ENCODE measurements around the gene CACNA1C. TPM values are rescaled to one million over a fixed set of nuclear protein-coding genes. Genes with fewer than 3 reads are reported as not detected.

CACNA1C gene
- total RNA-seq, 2 donors from 2014 or later = 0.84 to 10.2 TPM

DNA sequence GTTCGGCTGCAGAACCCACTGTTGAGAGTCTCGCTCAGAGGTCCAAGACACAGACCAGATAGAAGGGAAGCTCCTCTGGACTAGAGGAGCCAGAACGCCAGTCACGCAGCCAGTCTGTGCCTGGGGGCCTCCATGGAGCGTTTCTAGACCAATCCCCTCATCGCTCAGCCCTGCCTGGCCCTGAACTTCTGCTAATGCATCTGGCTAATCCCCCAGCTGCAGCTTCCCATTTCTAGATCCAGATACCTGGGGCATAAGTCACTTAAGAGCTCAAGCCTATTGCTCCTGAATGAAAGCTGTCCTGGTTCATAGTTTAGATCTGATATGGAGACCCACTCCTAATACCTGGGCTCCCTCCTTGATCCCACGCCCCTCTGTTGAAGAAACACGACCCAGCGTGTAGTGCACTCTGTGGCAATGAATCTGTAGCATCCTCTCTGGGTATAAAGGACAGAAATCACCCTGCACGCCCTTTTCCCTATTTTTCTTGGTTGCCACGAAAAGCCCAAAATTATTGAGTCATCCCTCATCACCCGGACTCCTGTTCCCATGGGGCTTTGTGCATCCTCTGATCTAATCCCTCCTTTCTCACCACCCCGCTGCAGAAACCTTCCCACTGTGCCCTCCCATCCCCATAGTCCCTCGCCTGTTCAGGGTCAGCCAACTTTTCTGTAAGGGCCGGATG, 400.4 kb downstream of the CACNA1C start:
- TF ChIP-seq, protein P1, sequence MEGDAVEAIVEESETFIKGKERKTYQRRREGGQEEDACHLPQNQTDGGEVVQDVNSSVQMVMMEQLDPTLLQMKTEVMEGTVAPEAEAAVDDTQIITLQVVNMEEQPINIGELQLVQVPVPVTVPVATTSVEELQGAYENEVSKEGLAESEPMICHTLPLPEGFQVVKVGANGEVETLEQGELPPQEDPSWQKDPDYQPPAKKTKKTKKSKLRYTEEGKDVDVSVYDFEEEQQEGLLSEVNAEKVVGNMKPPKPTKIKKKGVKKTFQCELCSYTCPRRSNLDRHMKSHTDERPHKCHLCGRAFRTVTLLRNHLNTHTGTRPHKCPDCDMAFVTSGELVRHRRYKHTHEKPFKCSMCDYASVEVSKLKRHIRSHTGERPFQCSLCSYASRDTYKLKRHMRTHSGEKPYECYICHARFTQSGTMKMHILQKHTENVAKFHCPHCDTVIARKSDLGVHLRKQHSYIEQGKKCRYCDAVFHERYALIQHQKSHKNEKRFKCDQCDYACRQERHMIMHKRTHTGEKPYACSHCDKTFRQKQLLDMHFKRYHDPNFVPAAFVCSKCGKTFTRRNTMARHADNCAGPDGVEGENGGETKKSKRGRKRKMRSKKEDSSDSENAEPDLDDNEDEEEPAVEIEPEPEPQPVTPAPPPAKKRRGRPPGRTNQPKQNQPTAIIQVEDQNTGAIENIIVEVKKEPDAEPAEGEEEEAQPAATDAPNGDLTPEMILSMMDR (IDR thresholded peaks at IDR 0.05) = no peak
- Histone ChIP-seq H3K9me3 (no peaks in the 10 kb centered on the region), H3K4me1 (no peaks in the 10 kb centered on the region), H3K27ac (no peak overlapping the region), H3K4me3 (no peak overlapping the region), H3K36me3 (no peaks in the 10 kb centered on the region), H3K27me3 (no peaks in the 10 kb centered on the region), H3K9ac (ENCODE audit: low read depth in 2 of 2, low read length in 2 of 2) (no peak overlapping the region)
- DNase-seq = no peak
- intact Hi-C loops (cut with DNase I) = no loop called here

DNA sequence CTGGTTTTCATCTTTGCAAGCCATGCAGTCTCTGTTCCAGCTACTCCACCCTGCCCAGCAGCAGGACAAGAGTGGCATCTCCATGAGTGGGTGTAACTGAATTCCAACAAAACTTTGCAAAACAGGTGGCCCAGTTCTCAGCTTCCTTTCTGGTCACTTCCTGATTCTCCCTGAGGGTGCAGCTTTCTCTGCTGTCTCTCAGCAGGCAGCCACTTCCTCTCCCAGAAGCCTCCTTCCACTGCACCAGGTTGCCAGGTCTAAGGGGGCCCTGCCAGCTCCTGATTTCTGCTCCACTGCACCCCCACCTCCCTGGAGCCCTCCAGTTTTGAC, 400.9 kb downstream of the CACNA1C start:
- intact Hi-C loops (cut with DNase I) = no loop called here
- no peak overlapping the region for H3K27ac ChIP-seq
- no peaks in the 10 kb centered on the region for H3K36me3 ChIP-seq
- no peaks in the 10 kb centered on the region for H3K9me3 ChIP-seq
- DNase-seq = no peak
- no peaks in the 10 kb centered on the region for H3K27me3 ChIP-seq
- no peak overlapping the region for H3K9ac ChIP-seq (ENCODE audit: low read depth in 2 of 2, low read length in 2 of 2)
- H3K4me3 ChIP-seq = no peak overlapping the region
- TF ChIP-seq, protein P1 (IDR thresholded peaks at IDR 0.05) = no peak
- H3K4me1 ChIP-seq = no peaks in the 10 kb centered on the region

DNA sequence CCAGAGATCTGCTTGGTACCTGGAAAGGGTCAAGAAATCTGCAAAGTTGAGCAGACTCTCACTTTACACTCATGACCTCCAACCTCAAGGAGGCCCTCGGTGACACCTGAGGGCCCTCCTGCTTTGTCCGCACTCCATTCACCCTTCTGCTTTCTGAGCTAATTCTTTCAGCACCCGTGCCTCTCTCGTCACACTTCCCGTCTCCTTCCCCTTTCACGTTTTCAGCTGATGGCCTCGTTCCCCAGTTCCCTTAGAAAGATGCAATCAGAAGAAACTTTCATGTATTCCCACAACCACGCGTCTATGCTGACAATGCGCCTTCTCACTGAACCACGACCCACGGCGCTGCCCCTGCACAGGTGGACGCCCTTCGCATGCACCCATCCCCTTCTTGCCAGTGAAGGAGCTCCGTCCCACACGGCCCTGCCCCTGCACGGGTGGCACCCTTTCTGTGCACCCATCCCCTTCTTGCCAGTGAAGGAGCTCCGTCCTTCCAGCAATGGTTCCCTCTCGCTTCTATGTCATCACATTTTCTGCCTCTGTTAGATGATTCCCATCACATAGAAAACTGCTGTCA, 401.9 kb downstream of the CACNA1C start:
- Histone ChIP-seq H3K4me3 (no peak overlapping the region), H3K9me3 (no peaks in the 10 kb centered on the region), H3K27me3 (no peaks in the 10 kb centered on the region), H3K9ac (ENCODE audit: low read depth in 2 of 2, low read length in 2 of 2) (no peak overlapping the region), H3K4me1 (no peaks in the 10 kb centered on the region), H3K27ac (no peak overlapping the region), H3K36me3 (no peaks in the 10 kb centered on the region)
- TF ChIP-seq, protein P1 (IDR thresholded peaks at IDR 0.05) = no peak
- DNase-seq = no peak
- intact Hi-C loops (cut with DNase I) = no loop called here

DNA sequence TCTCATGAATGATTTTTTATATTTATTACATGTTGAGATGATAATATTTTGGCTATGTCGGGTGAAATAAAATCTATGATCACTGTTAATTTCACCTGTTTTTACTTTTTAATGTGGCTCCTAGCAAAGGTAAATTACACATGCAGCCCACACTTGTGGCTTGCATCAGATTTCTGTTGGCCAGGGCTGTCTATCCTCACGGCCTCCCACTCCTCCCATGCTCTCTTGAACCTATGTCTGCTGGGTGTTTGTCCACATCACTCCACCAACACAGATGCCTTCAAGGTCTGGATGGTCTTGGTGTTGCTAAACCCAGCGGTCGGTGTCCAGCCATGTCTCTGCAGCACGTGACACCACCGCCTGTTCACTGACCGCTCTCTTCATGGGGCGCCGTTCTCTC, 402.6 kb downstream of the CACNA1C start:
- intact Hi-C loops (cut with DNase I) = no loop called here
- Histone ChIP-seq H3K9ac (ENCODE audit: low read depth in 2 of 2, low read length in 2 of 2) (no peak overlapping the region), H3K4me1 (no peaks in the 10 kb centered on the region), H3K27ac (no peak overlapping the region), H3K9me3 (no peaks in the 10 kb centered on the region), H3K4me3 (no peak overlapping the region), H3K27me3 (no peaks in the 10 kb centered on the region), H3K36me3 (no peaks in the 10 kb centered on the region)
- DNase-seq = no peak
- TF ChIP-seq, protein P1 (IDR thresholded peaks at IDR 0.05) = no peak

DNA sequence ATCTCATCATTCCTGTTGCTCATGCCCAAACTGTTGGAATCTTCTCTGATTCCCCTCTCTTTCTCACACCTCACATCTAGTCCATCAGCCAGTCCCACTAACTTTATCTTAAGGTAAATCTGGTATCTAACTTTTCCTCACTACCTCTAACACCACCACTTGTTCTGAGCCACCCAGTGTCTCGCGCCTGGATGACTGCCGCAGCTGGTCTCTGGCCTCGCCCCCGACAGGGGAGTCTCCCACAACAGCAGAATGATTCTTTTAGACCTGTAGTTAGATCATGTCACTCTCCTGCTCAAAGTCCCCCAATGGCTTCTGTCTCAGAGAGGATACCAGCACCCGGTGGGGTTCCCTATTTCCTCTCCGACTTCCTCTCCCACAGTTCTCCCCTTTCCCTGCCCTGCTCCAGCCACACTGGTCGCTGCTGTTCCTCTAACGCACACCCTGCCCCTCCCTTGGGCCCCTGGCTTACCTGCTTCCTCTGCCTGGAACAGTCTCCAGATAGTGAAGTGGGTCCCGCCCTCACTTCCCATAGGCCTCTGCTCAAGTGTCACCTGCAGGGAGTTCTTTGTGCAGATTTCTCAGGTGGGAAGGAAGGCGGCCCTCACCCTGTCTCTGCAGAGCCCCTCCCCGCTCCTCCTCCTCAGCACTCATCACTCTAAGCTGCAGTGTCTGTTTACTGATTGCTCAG, 403.5 kb downstream of the CACNA1C start:
- H3K4me1 ChIP-seq = no peaks in the 10 kb centered on the region
- H3K27ac ChIP-seq = no peak overlapping the region
- H3K9me3 ChIP-seq = no peaks in the 10 kb centered on the region
- intact Hi-C loops (cut with DNase I) = no loop called here
- no peaks in the 10 kb centered on the region for H3K36me3 ChIP-seq
- DNase-seq = no peak
- H3K27me3 ChIP-seq = no peaks in the 10 kb centered on the region
- H3K4me3 ChIP-seq = no peak overlapping the region
- TF ChIP-seq, protein P1 (IDR thresholded peaks at IDR 0.05) = no peak
- H3K9ac ChIP-seq (ENCODE audit: low read depth in 2 of 2, low read length in 2 of 2) = no peak overlapping the region
